ENCODE data around the gene TRIM66. TPM values are rescaled to one million over a fixed set of nuclear protein-coding genes. Genes with fewer than 3 reads are reported as not detected.

The TRIM66 gene
- total RNA-seq, 4 donors from 2014 or later = 2.2 to 5.4 (median 3.1) TPM

DNA sequence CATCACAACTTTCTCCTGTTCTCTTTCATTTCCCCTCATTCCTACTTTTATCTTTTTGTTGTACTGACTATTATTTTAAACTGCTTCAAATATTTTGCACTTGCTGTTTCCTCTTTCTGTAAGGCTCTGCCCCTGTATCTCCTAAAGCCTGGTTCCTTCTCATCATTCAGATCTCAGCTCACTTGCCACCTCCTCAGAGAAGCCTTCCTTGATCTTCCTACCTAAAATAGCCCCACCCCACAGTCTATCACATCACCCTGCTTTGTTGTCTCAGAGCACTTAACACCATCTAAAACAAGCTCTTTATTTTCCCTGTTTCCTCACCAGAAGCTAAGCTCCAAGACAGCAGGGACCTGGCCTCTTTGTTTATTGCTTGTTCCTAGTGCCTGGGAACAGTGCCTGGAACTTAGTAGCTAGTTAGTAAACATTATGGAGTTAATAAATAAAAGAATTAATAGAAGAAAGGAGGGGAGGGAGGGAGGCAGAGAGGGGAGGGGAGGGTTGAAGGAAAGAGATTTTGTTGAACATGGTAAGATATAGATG, 85.9 kb downstream of the TRIM66 start:
- Histone ChIP-seq H3K27me3 (peaks cover 0 to 10% (median 3%) of the 10 kb centered on the region in 4 donors), H3K4me1 (peaks cover 7 to 36% (median 17%) of the 10 kb centered on the region in 4 donors), H3K27ac (replicated peaks in 1 of 4) (peak overlapping the region in 1 of 4 donors; percentile 12), H3K9me3 (no peaks in the 10 kb centered on the region), H3K36me3 (no peaks in the 10 kb centered on the region), H3K4me3 (no peak overlapping the region)
- intact Hi-C loops (cut with DNase I) = loop anchor here (10.0 kb wide), 1 partner anchor 218 kb away; a partner anchor contains a TSS
- no peak for DNase-seq (ENCODE audit: extremely low spot score)
- TF ChIP-seq EP300 (IDR thresholded peaks at IDR 0.05) (no peak), POLR2AphosphoS5 (IDR thresholded peaks at IDR 0.05) (no peak), POLR2A (IDR thresholded peaks at IDR 0.05; ENCODE audit: low read depth) (no peak)
- TF ChIP-seq, protein P1, sequence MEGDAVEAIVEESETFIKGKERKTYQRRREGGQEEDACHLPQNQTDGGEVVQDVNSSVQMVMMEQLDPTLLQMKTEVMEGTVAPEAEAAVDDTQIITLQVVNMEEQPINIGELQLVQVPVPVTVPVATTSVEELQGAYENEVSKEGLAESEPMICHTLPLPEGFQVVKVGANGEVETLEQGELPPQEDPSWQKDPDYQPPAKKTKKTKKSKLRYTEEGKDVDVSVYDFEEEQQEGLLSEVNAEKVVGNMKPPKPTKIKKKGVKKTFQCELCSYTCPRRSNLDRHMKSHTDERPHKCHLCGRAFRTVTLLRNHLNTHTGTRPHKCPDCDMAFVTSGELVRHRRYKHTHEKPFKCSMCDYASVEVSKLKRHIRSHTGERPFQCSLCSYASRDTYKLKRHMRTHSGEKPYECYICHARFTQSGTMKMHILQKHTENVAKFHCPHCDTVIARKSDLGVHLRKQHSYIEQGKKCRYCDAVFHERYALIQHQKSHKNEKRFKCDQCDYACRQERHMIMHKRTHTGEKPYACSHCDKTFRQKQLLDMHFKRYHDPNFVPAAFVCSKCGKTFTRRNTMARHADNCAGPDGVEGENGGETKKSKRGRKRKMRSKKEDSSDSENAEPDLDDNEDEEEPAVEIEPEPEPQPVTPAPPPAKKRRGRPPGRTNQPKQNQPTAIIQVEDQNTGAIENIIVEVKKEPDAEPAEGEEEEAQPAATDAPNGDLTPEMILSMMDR (IDR thresholded peaks at IDR 0.05) = no peak

DNA sequence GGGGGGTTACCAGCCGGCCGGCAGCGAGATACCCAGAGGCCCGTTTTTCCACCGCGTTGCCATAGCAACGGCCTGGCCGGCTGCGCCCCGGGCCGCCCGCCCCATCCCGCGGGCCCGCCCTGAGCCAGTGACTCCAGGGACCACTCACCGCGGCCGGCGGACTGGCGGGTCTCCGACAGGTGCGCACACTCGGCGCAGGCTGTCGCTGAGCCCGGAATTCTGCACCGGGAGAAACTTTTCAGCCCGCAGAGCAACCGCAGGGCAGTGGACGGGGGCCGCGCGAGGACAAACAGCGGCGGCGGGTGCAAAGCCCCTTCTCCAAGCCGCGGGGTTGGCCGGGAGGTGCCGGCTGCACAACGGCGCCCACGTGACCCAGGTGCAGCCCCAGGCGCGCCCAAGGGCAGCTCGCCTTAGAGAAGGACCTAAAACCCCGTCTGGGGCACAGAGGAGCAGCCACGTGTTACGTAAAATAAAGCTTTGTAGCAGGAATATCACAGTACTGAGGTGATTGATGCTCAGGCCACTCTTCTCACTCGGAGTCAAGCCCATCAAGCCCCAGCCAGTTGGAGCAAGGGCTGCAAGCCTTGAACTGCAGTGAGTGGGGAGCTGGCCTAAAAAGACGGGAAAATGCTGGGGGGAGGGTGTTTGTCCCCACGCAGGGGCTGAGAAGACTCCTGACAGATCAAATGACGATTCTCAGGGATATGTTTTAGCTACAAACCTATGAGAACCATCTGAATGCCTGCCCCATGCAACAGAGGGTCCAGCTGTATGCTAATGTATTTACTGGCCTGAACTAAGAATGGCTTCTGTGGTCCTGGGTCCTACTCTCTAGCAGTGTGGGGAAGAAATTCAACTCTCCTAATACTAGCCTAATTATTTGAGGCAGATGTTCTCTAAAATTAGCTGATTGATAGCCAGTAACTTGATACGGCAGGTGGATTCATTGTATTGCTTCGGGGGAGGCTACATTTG, 88.2 kb downstream of the TRIM66 start, which contains the start of gene STK33:
Gene STK33 (minus strand): TSS at position 294 of the 975 bp plus-strand sequence. CDS start 119,323 bp downstream, outside the sequence.
- intact Hi-C loops (cut with DNase I) = loop anchor here (10.0 kb wide), 1 partner anchor 221 kb away; a partner anchor contains a TSS
- no peaks in the 10 kb centered on the region for H3K36me3 ChIP-seq
- WGBS = 31% methylated on average over 7 of the region's 55 CpGs
- no peaks in the 10 kb centered on the region for H3K9me3 ChIP-seq
- peaks cover 0 to 10% (median 3%) of the 10 kb centered on the region in 4 donors for H3K27me3 ChIP-seq
- H3K4me3 ChIP-seq = peak within 1 kb of the TSS; percentile 72 to 76 (median 74)
- no peak for DNase-seq (ENCODE audit: extremely low spot score)
- TF ChIP-seq, protein P1 (IDR thresholded peaks at IDR 0.05) = no peak
- TF ChIP-seq POLR2AphosphoS5 (IDR thresholded peaks at IDR 0.05) (peak; percentile 26 to 62), EP300 (IDR thresholded peaks at IDR 0.05) (no peak), POLR2A (IDR thresholded peaks at IDR 0.05; ENCODE audit: low read depth) (no peak)
- H3K27ac ChIP-seq (replicated peaks in 1 of 4) = peak within 1 kb of the TSS; percentile 56 to 84 (median 72)
- peaks cover 7 to 36% (median 17%) of the 10 kb centered on the region in 4 donors for H3K4me1 ChIP-seq

DNA sequence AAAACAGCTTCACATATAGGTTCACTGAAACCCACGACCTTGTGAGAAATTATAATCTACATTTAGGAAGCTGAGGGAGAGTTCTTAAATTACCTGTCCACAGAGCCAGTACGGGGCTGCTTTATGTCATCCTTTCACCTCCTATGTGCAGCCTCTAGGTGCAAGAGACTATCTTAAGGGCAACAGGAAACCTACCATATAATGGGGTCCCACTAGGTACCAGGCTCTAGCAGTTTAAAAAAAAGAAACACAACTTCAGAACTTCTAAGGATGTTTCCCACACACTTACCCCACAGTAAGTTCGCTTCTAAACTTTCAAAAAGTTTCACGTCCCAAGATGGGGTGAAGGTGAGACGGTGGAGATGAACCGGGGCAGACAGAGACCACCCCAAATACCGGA, 89.0 kb downstream of the TRIM66 start:
- peaks cover 7 to 36% (median 17%) of the 10 kb centered on the region in 4 donors for H3K4me1 ChIP-seq
- peaks cover 0 to 10% (median 3%) of the 10 kb centered on the region in 4 donors for H3K27me3 ChIP-seq
- WGBS = 16% methylated on average over 7 of the region's 7 CpGs
- no peaks in the 10 kb centered on the region for H3K9me3 ChIP-seq
- peak overlapping the region; percentile 72 to 76 (median 74) for H3K4me3 ChIP-seq
- intact Hi-C loops (cut with DNase I) = loop anchor here (10.0 kb wide), 1 partner anchor 221 kb away; a partner anchor contains a TSS
- no peak for TF ChIP-seq POLR2A (IDR thresholded peaks at IDR 0.05; ENCODE audit: low read depth)
- TF ChIP-seq POLR2AphosphoS5 (IDR thresholded peaks at IDR 0.05) = no peak
- TF ChIP-seq, protein P1 (IDR thresholded peaks at IDR 0.05) = no peak
- TF ChIP-seq EP300 (IDR thresholded peaks at IDR 0.05) = no peak
- H3K27ac ChIP-seq (replicated peaks in 1 of 4) = peak overlapping the region in 3 of 4 donors; percentile 65 to 84 (median 80)
- no peaks in the 10 kb centered on the region for H3K36me3 ChIP-seq
- DNase-seq (ENCODE audit: extremely low spot score) = no peak

DNA sequence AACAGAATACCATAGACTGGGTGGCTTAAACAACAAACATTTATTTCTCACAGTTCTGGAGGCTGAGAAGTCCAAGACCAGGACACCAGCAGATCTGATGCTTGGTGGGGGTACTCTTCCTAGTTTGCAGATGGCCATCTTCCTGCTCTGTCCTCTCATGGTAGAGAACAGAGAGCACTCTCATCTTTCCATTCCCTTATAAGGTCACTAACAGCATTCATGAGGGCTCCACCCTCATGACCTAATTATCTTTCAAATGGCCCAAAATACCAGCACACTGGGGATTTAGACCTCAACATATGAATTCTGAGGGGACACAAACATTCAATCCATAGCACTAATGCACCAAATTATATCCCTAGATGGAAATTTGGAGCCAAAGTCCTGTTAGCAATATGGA, 94.5 kb downstream of the TRIM66 start:
- H3K27me3 ChIP-seq = no peaks in the 10 kb centered on the region
- no peak for DNase-seq (ENCODE audit: extremely low spot score)
- no peak for TF ChIP-seq EP300 (IDR thresholded peaks at IDR 0.05)
- no peak for TF ChIP-seq POLR2AphosphoS5 (IDR thresholded peaks at IDR 0.05)
- TF ChIP-seq, protein P1 (IDR thresholded peaks at IDR 0.05) = no peak
- TF ChIP-seq POLR2A (IDR thresholded peaks at IDR 0.05; ENCODE audit: low read depth) = no peak

More for the DNA sequence above, 94.5 kb downstream of the TRIM66 start:
- peaks cover 0 to under 1% (median 0%) of the 10 kb centered on the region in 4 donors for H3K4me1 ChIP-seq
- no peaks in the 10 kb centered on the region for H3K36me3 ChIP-seq
- H3K9me3 ChIP-seq = no peaks in the 10 kb centered on the region
- no peak overlapping the region for H3K4me3 ChIP-seq
- no peak overlapping the region for H3K27ac ChIP-seq (replicated peaks in 1 of 4)
- intact Hi-C loops (cut with DNase I) = no loop called here
